Activated naive CD8-positive, alpha-beta T cell treated with anti-CD3 and anti-CD28 coated beads, Interleukin-2, amount 50 U/mL, for 24 hours (primary cell): ENCODE measurements around the gene DHPS.
"Not testable (repeated sequence)": the region's sequence is repeated elsewhere in the genome, so short reads cannot be mapped to it uniquely, and the experiment has no call there.

Experiments used
- ATAC-seq: fragments of 150-1000 bp; cut with Tn5 transposase; one replicate; pipeline ENCODE4 v1.10.0; 2021
- DNase-seq: peaks from one replicate; pipeline ENCODE4 v3.0.0; 2021
- H3K27ac Mint-ChIP-seq: one replicate; pipeline ENCODE4 v1.8.0; 2021; ENCODE audit warnings: mild to moderate bottlenecking, mixed read lengths
- H3K27me3 Mint-ChIP-seq: one replicate; pipeline ENCODE4 v1.8.0; 2021; ENCODE audit warnings: mixed read lengths
- H3K36me3 Mint-ChIP-seq: one replicate; pipeline ENCODE4 v1.8.0; 2021; ENCODE audit warnings: low read depth, mixed read lengths
- H3K4me1 Mint-ChIP-seq: one replicate; pipeline ENCODE4 v1.8.0; 2021; ENCODE audit warnings: mixed read lengths
- H3K4me3 Mint-ChIP-seq: one replicate; pipeline ENCODE4 v1.8.0; 2021; ENCODE audit warnings: mild to moderate bottlenecking, moderate library complexity, mixed read lengths
- H3K9me3 Mint-ChIP-seq: one replicate; pipeline ENCODE4 v1.8.0; 2021; ENCODE audit warnings: mixed read lengths

DHPS gene

GRCh38 chr19:12715929-12716328, 34.2 kb upstream of the DHPS start:
- H3K36me3 Mint-ChIP-seq = peaks cover 59% of the 10 kb centered on the region
- ATAC-seq (no peak), DNase-seq (no peak)
- peaks cover 23% of the 10 kb centered on the region for H3K4me1 Mint-ChIP-seq
- H3K27ac Mint-ChIP-seq = peak overlapping the region; percentile 11
- H3K27me3 Mint-ChIP-seq = no peaks in the 10 kb centered on the region
- H3K9me3 Mint-ChIP-seq = no peaks in the 10 kb centered on the region
- no peak overlapping the region for H3K4me3 Mint-ChIP-seq

DNA sequence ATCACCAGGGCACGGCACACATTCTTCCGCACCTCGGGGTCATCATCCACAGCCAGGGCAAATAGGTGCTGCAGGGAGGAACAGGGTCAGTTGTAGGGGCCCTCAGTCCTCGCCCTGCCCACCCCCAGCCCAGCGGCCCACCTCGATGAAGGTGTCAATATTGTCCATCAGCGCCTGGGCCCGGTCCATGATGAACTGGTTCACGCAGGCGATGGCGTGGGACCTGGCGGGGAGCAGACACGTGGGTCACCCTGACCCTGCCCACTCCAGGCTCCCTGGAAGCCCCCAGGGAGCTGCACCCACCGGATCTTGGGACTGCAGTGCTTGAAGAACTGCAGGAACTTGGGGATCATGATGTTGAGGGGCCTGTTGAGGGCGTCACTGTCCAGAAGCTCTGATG, 33.4 kb upstream of the DHPS start:
- DNase-seq (no peak), ATAC-seq (no peak)
- H3K27ac Mint-ChIP-seq = no peak overlapping the region
- H3K9me3 Mint-ChIP-seq = no peaks in the 10 kb centered on the region
- H3K4me3 Mint-ChIP-seq = no peak overlapping the region
- peaks cover 16% of the 10 kb centered on the region for H3K4me1 Mint-ChIP-seq
- no peaks in the 10 kb centered on the region for H3K27me3 Mint-ChIP-seq
- H3K36me3 Mint-ChIP-seq = peaks cover 61% of the 10 kb centered on the region

DNA sequence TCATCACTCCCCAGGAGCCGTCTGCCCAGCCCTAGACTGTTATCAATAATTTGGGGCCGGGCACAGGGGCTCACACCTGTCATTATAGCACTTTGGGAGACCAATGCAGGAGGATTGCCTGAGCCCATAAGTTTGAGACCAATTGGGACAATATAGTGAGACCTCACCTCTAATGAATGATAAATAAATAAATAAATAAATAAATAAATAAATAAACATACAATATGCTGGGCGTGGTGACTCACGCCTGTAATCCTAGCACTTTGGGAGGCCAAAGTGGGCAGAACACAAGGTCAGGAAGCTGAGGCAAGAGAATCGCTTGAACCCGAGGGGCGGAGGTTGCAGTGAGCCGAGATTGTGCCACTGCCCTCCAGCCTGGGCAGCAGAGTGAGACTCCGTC, 31.6 kb upstream of the DHPS start:
- ATAC-seq, H3K4me3 Mint-ChIP-seq, H3K4me1 Mint-ChIP-seq, DNase-seq, H3K27me3 Mint-ChIP-seq, H3K27ac Mint-ChIP-seq, H3K9me3 Mint-ChIP-seq: not testable (repeated sequence)
- H3K36me3 Mint-ChIP-seq = peaks cover 55% of the 10 kb centered on the region

- H3K27me3 Mint-ChIP-seq, H3K4me3 Mint-ChIP-seq, H3K4me1 Mint-ChIP-seq, DNase-seq, H3K27ac Mint-ChIP-seq, H3K9me3 Mint-ChIP-seq, ATAC-seq: not testable (repeated sequence)
- H3K36me3 Mint-ChIP-seq = peaks cover 57% of the 10 kb centered on the region
These were observed 30.4 kb upstream of the DHPS start for GRCh38 chr19:12712077-12712476.

DNA sequence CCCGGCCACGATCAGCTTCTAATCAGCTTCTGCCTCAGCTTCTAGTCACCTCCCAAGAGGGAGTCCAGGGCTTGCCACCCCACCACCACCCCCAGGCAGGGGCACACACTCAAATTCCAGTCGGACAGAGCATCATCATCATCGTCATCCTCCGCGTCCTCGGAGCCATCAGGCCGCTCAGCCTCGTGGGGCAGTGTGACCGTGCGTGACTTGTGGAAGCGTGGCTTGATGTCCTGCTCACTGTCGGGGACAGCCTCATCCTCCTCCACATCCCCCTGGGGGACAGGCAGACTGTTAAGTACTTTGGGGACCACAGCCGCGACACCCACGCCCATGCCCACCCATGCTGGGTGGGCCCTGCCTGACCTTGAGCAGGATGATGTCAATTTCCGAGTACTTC, 29.5 kb upstream of the DHPS start:
- Mint-ChIP-seq H3K27ac (no peak overlapping the region), H3K4me3 (no peak overlapping the region), H3K36me3 (peaks cover 59% of the 10 kb centered on the region), H3K27me3 (no peaks in the 10 kb centered on the region), H3K9me3 (no peaks in the 10 kb centered on the region), H3K4me1 (no peaks in the 10 kb centered on the region)
- ATAC-seq (no peak), DNase-seq (no peak)

DNA sequence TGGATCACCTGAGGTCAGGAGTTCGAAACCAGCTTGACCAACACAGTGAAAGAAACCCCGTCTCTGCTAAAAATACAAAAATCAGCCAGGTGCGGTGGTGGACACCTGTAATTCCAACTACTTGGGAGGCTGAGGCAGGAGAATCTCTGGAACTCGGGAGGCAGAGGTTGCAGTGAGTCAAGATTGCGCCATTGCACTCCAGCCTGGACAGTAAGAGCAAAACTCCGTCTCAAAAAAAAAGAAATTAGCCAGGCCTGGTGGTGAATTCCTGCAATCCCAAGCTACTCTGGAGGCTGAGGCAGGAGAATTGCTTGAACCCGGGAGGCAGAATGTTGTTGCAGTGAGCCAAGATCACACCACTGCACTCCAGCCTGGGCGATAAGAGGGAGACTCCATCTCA, 27.0 kb upstream of the DHPS start:
- Mint-ChIP-seq H3K4me1 (no peaks in the 10 kb centered on the region), H3K27ac (no peak overlapping the region), H3K27me3 (no peaks in the 10 kb centered on the region), H3K4me3 (no peak overlapping the region), H3K9me3 (no peaks in the 10 kb centered on the region), H3K36me3 (peaks cover 62% of the 10 kb centered on the region)
- ATAC-seq (no peak), DNase-seq (no peak)

GRCh38 chr19:12706332-12706718, 24.6 kb upstream of the DHPS start:
- Mint-ChIP-seq H3K9me3 (no peaks in the 10 kb centered on the region), H3K36me3 (peaks cover 62% of the 10 kb centered on the region), H3K4me1 (no peaks in the 10 kb centered on the region), H3K4me3 (no peak overlapping the region), H3K27ac (no peak overlapping the region), H3K27me3 (no peaks in the 10 kb centered on the region)
- ATAC-seq = no peak
- DNase-seq = no peak

GRCh38 chr19:12705654-12706331, 24.1 kb upstream of the DHPS start:
- DNase-seq = no peak
- ATAC-seq = no peak
- Mint-ChIP-seq H3K4me3 (peak overlapping the region; percentile 14), H3K27me3 (no peaks in the 10 kb centered on the region), H3K4me1 (no peaks in the 10 kb centered on the region), H3K9me3 (no peaks in the 10 kb centered on the region), H3K36me3 (peaks cover 59% of the 10 kb centered on the region), H3K27ac (no peak overlapping the region)

GRCh38 chr19:12705169-12705568, 23.5 kb upstream of the DHPS start:
- ATAC-seq = no peak
- H3K4me1 Mint-ChIP-seq = no peaks in the 10 kb centered on the region
- H3K9me3 Mint-ChIP-seq = no peaks in the 10 kb centered on the region
- no peaks in the 10 kb centered on the region for H3K27me3 Mint-ChIP-seq
- no peak overlapping the region for H3K27ac Mint-ChIP-seq
- H3K4me3 Mint-ChIP-seq = no peak overlapping the region
- DNase-seq = no peak
- H3K36me3 Mint-ChIP-seq = peaks cover 53% of the 10 kb centered on the region

GRCh38 chr19:12703046-12703445, 21.4 kb upstream of the DHPS start:
- H3K27me3 Mint-ChIP-seq = no peaks in the 10 kb centered on the region
- peak overlapping the region; percentile 49 for H3K27ac Mint-ChIP-seq

DNA sequence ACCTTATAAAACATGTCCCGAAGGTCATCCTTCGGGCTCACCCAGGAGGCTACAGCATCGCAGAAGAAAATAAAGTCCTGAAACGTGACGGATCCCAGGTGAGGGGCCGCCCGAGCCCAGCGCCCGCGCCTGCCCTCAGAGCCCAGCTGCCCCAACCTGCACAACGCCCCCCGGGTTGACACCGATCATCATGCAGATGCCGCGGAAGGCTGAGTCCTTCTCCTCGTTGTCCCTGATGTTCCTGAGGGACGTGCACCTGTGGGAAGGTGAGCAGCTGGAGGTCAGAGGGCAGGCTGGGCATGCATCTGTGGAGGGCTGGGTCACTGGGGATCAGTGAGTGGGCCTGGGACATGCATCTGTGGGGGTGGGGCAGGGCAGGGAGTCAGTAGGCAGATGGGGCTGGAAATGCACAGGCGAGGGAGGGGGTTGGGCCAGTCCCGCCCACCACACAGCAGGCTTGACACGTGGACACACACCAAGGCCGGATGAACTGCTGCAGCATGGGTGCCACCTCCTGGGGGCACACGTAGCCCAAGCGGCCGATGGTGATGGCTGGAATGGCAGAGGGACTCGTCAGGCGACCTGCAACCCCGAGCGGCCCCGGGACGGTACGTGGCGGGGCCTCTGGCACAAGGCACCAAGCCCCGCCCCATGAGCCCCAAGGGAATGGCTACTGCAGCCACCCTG, 20.1 kb upstream of the DHPS start:
- peaks cover 9% of the 10 kb centered on the region for H3K4me1 Mint-ChIP-seq
- ATAC-seq (no peak), DNase-seq (no peak)
- no peak overlapping the region for H3K27ac Mint-ChIP-seq
- no peak overlapping the region for H3K4me3 Mint-ChIP-seq
- no peaks in the 10 kb centered on the region for H3K27me3 Mint-ChIP-seq
- peaks cover 46% of the 10 kb centered on the region for H3K36me3 Mint-ChIP-seq
- H3K9me3 Mint-ChIP-seq = no peaks in the 10 kb centered on the region

More at GRCh38 chr19:12703046-12703445, 21.4 kb upstream of the DHPS start:
- ATAC-seq (peak; percentile 67), DNase-seq (peak; percentile 43)
- Mint-ChIP-seq H3K36me3 (peaks cover 50% of the 10 kb centered on the region), H3K4me1 (peaks cover 4% of the 10 kb centered on the region), H3K4me3 (no peak overlapping the region), H3K9me3 (no peaks in the 10 kb centered on the region)

- ATAC-seq (no peak), DNase-seq (no peak)
- peaks cover 23% of the 10 kb centered on the region for H3K36me3 Mint-ChIP-seq
- H3K27me3 Mint-ChIP-seq = no peaks in the 10 kb centered on the region
- no peak overlapping the region for H3K27ac Mint-ChIP-seq
- H3K4me3 Mint-ChIP-seq = peak overlapping the region; percentile 84
- peaks cover 13% of the 10 kb centered on the region for H3K4me1 Mint-ChIP-seq
- H3K9me3 Mint-ChIP-seq = no peaks in the 10 kb centered on the region
These were observed 16.5 kb upstream of the DHPS start for GRCh38 chr19:12698138-12698537.

DNA sequence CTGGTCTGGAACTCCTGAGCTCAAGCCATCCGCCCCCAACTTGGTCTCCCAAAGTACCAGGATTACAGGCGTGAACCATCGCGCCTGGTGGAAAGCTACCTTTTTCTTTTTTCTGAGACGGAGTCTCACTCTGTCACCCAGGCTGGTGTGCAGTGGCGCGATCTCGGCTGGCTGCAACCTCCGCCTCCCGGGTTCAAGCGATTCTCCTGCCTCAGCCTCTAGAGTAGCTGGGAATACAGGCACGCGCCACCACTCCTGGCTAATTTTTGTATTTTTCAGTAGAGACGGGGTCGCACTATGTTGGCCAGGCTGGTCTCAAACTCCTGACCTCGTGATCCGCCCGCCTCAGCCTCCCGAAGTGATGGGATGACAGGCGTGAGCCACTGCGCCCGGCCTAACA, 15.7 kb upstream of the DHPS start:
- H3K4me3 Mint-ChIP-seq = peak overlapping the region; percentile 84

DNA sequence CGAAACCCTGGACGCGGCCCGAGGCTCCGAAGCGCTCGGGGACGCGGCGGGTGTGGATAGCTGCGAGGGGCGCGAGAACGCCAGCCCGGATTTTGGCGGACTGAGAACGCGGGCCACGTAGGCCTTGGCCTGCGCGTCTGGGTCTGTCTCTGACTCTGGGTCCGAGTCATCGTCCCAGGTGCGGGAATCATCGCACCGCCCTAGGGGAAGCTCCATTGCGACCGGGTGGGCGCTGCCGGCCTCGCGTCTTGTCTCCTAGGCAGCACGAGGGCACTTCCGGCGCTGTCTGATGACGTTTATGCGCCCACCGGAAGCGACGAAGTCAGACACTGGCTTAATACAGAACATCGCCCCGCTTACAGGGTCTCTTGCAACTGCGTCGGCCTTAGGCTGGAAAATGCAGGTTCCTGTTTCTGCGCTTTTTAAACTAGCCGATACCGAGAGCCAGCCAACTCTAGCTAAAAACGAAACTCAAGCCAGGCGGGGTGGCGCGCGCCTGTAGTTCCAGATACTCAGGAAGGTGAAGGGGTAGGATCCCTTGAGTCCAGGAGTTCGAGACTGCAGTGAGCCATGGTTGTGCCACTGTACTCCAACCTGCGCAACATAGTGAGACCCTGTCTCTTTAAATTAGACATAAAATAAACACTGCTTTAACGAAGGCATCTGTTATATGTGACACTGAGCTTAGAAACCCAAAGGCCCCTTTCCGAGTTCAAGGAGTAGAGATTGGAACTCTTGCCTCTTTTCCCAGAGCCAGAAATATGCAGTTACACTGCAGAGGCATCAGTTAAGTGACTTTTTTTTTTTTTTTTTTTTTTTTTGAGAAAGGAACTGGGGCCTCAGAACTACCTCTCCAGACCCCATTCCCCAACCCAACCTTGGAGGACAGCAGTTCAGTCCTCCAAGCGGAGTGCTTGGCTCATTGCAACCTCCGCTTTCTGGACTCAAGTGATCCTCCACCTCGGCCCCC, 15.0 kb upstream of the DHPS start, which contains the start of gene FBXW9:
Gene FBXW9, minus strand, starts transcription at position 266 of the 970 bp plus-strand sequence. Its CDS starts 50 bp downstream, at position 216.
- Mint-ChIP-seq H3K27ac (peak within 1 kb of the TSS; percentile 88), H3K27me3 (no peaks in the 10 kb centered on the region), H3K4me3 (peak within 1 kb of the TSS; percentile 84), H3K4me1 (peaks cover 13% of the 10 kb centered on the region), H3K36me3 (peaks cover 17% of the 10 kb centered on the region), H3K9me3 (no peaks in the 10 kb centered on the region)
- DNase-seq (peak; percentile 99), ATAC-seq (peak; percentile 91)

More for the DNA sequence above, 15.7 kb upstream of the DHPS start:
- peak overlapping the region; percentile 88 for H3K27ac Mint-ChIP-seq
- H3K9me3 Mint-ChIP-seq, H3K27me3 Mint-ChIP-seq, ATAC-seq, DNase-seq: not testable (repeated sequence)
- H3K4me1 Mint-ChIP-seq = peaks cover 13% of the 10 kb centered on the region
- H3K36me3 Mint-ChIP-seq = peaks cover 19% of the 10 kb centered on the region
